GOT3 (cell line): ENCODE measurements around the gene HOXD8.

Source experiments
- DNase-seq: peaks from one replicate; lab custom pipeline; 2025; ENCODE audit warnings: mixed read lengths; lab: John Stamatoyannopoulos, UW

Gene HOXD8

GRCh38 chr2:176147800-176148496 is 18.4 kb downstream of the HOXD8 start:
- DNase-seq = no peak

GRCh38 chr2:176148751-176149421 is 19.4 kb downstream of the HOXD8 start:
- DNase-seq = no peak

- no peak for DNase-seq
Measured at GRCh38 chr2:176149481-176149938, 20.0 kb downstream of the HOXD8 start.

- DNase-seq = no peak
Measured at GRCh38 chr2:176149939-176150583, 20.6 kb downstream of the HOXD8 start.

- no peak for DNase-seq
Measured at GRCh38 chr2:176150584-176151441, 21.3 kb downstream of the HOXD8 start.

GRCh38 chr2:176151442-176152287 is 22.2 kb downstream of the HOXD8 start, which contains the start of gene HOXD4:
Gene HOXD4 (plus strand): TSS chr2:176151550. CDS start chr2:176151634, 84 bp downstream.
- DNase-seq = no peak

GRCh38 chr2:176152350-176153181 is 23.1 kb downstream of the HOXD8 start:
- no peak for DNase-seq

- DNase-seq = no peak
Measured at GRCh38 chr2:176154576-176155252, 25.2 kb downstream of the HOXD8 start.

- no peak for DNase-seq
Measured at GRCh38 chr2:176155356-176156044, 26.0 kb downstream of the HOXD8 start.

- no peak for DNase-seq
Measured at GRCh38 chr2:176156301-176156806, 26.8 kb downstream of the HOXD8 start.

GRCh38 chr2:176156807-176157498 is 27.4 kb downstream of the HOXD8 start, which contains the start of gene HOXD3:
Gene HOXD3 (plus strand): TSS chr2:176157307. CDS start chr2:176169115, 11,808 bp downstream.
- DNase-seq = no peak

GRCh38 chr2:176157499-176158185 is 28.1 kb downstream of the HOXD8 start:
- no peak for DNase-seq

GRCh38 chr2:176158186-176158591 is 28.7 kb downstream of the HOXD8 start:
- DNase-seq = no peak

GRCh38 chr2:176158855-176159662 is 29.6 kb downstream of the HOXD8 start:
- DNase-seq = no peak

GRCh38 chr2:176159663-176160250 is 30.3 kb downstream of the HOXD8 start:
- DNase-seq = no peak
